Measurements from ENCODE around the gene GNB2.

- TF ChIP-seq CTCF (IDR thresholded peaks at IDR 0.05 in 8 of 11, conservative IDR thresholded peaks at IDR 0.05 in 3 of 11) (no peak), POLR2A (IDR thresholded peaks at IDR 0.05) (no peak), POLR2AphosphoS5 (IDR thresholded peaks at IDR 0.05) (peak in 1 of 3 donors; percentile 1)
Observed at GRCh38 chr7:100684534-100685042, 11.0 kb downstream of the GNB2 start.

Data from spleen (tissue), 7 donors.